ENCODE measurements around the gene ZFHX3.

- TF ChIP-seq FOXP2 (optimal IDR thresholded peaks at IDR 0.05; ENCODE audit: control extremely low read depth, extremely low read length, insufficient read depth) (no peak), POLR2AphosphoS5 (IDR thresholded peaks at IDR 0.05; ENCODE audit: borderline replicate concordance, low read depth, low read length) (no peak)
These were observed 228.6 kb downstream of the ZFHX3 start for GRCh38 chr16:72819345-72819744.

Data from SK-N-MC (cell line).